ENCODE measurements around the gene ZNF23. TPM values are rescaled to one million over a fixed set of nuclear protein-coding genes. Genes with fewer than 3 reads are reported as not detected.

ZNF23 gene
- total and polyA plus RNA-seq, 5 donors = 6.7 to 8.6 (median 7.6) TPM

DNA sequence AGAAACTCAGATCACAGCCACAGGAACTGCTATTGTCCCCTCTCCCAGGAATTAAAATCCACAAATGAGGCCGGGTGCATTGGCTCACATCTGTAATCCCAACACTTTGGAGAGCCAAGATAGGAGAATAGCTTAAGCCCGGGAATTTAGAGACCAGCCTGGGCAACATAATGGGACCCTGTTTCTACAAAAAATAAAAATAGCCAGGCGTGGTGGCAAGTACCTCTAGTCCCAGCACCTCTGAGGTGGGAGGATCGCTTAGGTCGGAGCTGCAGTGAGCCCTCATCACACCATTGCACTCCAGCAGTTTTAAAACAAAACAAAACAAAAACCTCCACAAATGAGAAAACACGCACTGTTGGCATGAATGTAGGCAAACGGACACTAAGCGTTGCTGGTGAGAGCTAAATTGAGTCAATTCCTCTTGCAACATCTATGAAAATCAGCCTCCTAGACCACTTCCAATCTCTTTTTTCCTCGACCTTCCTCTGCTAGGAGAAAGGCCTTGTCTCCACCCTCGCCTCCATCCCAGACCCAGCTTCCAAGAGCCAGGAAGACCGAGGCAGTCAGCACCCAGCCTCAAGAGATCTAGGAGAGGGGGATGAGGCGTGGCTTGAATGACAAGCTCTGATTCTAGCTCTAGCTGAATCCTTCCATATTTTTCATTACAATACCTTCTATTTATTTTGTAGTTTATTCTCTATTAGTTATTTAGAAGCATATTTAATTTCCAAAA lies 35.0 kb downstream of the ZNF23 start:
- intact Hi-C loops (cut with DNase I) = no loop called here
- H3K4me1 ChIP-seq (ENCODE audit: control insufficient read depth, insufficient read depth, low read length) = no peaks in the 10 kb centered on the region
- no peak for ATAC-seq
- no peak for DNase-seq
- no peak overlapping the region for H3K4me3 ChIP-seq (ENCODE audit: low read length)
- WGBS = 64% methylated on average over 12 of the region's 12 CpGs
- no peak overlapping the region for H3K27ac ChIP-seq (ENCODE audit: low read length)
- H3K9me3 ChIP-seq (ENCODE audit: control insufficient read depth, low read length) = no peaks in the 10 kb centered on the region
- H3K27me3 ChIP-seq (ENCODE audit: control insufficient read depth, insufficient read depth) = no peaks in the 10 kb centered on the region

DNA sequence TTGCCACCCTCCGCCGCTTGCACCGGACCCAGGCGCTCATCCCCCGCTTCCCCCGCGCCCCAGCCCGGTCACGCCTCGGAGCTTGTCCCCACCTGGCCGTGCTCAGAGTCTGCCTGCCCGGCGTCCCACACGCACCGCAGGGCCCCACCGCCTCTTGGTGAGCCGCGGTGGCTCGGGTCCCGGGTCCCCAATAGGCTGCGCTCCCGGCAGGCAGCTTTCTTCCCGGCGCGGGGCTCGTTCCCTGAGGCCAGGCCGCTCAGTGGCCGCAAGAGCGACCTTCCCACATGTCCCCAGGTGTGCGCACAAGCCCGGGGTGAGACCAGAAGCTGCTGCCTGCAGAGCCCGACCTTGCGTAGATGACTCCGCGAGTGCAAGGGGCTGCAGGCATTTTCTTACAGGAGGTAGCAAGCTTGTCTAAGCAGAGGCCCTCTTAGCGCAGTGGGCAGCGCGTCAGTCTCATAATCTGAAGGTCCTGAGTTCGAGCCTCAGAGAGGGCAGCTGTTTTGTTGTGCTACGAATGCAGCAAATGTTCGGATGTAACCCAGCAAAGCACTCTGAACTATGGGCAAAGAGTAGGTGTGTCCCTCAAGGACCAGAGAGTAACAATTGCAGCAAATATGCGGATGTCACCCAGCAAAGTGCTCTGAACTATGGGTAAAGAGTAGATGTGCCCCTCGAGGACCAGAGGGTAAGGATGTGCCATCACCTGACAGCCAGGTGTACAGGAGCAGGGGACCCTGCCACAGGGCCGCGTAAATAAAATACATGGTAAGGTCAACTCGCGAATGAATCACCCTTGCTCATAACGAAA lies 35.8 kb downstream of the ZNF23 start:
- intact Hi-C loops (cut with DNase I) = no loop called here
- Histone ChIP-seq H3K4me3 (ENCODE audit: low read length) (no peak overlapping the region), H3K27me3 (ENCODE audit: control insufficient read depth, insufficient read depth) (no peaks in the 10 kb centered on the region), H3K27ac (ENCODE audit: low read length) (no peak overlapping the region), H3K4me1 (ENCODE audit: control insufficient read depth, insufficient read depth, low read length) (no peaks in the 10 kb centered on the region), H3K9me3 (ENCODE audit: control insufficient read depth, low read length) (no peaks in the 10 kb centered on the region)
- DNase-seq (peak in 1 of 3 donors; percentile 51), ATAC-seq (peak in 1 of 2 donors; percentile 39)
- 2% methylated on average over 48 of the region's 48 CpGs for WGBS

DNA sequence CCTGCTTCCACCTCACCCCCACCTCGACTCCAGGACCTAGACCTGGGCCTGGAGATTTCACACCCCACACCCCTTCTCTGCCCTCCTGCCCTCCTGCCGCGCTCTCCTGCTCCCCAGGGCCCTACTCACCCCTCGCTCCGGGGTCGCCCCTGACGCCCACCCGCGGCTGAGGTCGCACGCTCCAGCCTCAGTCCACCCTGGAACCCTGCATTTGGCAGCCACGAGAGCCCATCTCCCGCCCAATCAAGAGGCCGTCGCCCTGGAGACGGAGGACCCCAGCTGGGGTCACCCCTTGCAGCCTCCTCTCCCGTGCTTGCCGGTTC lies 36.3 kb downstream of the ZNF23 start:
- no peak for DNase-seq
- H3K27me3 ChIP-seq (ENCODE audit: control insufficient read depth, insufficient read depth) = no peaks in the 10 kb centered on the region
- no peak overlapping the region for H3K27ac ChIP-seq (ENCODE audit: low read length)
- no peaks in the 10 kb centered on the region for H3K4me1 ChIP-seq (ENCODE audit: control insufficient read depth, insufficient read depth, low read length)
- no peak overlapping the region for H3K4me3 ChIP-seq (ENCODE audit: low read length)
- intact Hi-C loops (cut with DNase I) = no loop called here
- 6% methylated on average over 18 of the region's 18 CpGs for WGBS
- peak in 1 of 2 donors; percentile 18 for ATAC-seq
- no peaks in the 10 kb centered on the region for H3K9me3 ChIP-seq (ENCODE audit: control insufficient read depth, low read length)

DNA sequence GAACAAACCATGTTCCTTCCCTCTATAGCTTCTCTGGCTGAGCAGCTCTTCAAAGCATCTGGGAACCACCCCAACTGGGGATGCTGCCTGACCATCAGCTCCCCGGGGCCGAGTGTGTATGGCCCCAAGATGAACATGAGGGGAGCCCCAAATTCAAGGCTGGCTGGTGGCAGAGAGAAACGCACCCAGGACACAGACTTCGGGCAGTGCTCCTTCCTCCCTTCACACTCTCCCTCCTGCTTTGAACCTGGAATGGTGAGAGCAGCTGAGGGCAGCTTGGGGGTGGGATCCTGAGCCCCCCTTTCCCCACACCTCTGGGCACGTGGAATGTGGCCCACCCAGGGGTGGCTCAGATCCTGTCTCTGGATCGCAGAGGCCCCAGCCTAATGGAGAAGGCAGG lies 37.4 kb downstream of the ZNF23 start:
- Histone ChIP-seq H3K27ac (ENCODE audit: low read length) (no peak overlapping the region), H3K4me3 (ENCODE audit: low read length) (no peak overlapping the region), H3K4me1 (ENCODE audit: control insufficient read depth, insufficient read depth, low read length) (no peaks in the 10 kb centered on the region), H3K27me3 (ENCODE audit: control insufficient read depth, insufficient read depth) (no peaks in the 10 kb centered on the region), H3K9me3 (ENCODE audit: control insufficient read depth, low read length) (no peaks in the 10 kb centered on the region)
- 65% methylated on average over 6 of the region's 6 CpGs for WGBS
- ATAC-seq (no peak), DNase-seq (no peak)
- intact Hi-C loops (cut with DNase I) = no loop called here

DNA sequence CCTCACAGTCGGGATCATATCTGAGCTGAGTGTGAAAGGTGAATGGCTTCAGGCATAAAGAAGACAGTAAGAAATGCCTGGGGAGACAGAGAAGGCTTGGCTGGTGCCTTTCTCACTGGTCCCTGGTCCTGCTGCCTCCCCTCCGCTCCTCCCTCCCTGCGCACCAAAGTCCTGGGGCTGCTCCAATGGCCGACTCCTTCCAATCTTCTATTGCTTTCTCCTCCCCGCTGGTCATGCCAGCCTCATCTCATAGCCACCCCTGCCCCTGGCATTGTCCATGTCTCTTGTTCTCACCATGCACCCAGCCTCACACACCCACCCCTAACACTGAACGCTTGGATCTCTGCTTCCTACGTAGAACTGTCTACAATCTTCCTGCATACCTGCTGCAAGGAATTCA lies 38.2 kb downstream of the ZNF23 start:
- Histone ChIP-seq H3K4me3 (ENCODE audit: low read length) (no peak overlapping the region), H3K9me3 (ENCODE audit: control insufficient read depth, low read length) (no peaks in the 10 kb centered on the region), H3K27me3 (ENCODE audit: control insufficient read depth, insufficient read depth) (no peaks in the 10 kb centered on the region), H3K27ac (ENCODE audit: low read length) (no peak overlapping the region), H3K4me1 (ENCODE audit: control insufficient read depth, insufficient read depth, low read length) (no peaks in the 10 kb centered on the region)
- ATAC-seq = no peak
- intact Hi-C loops (cut with DNase I) = no loop called here
- WGBS = 75% methylated on average over 7 of the region's 7 CpGs
- no peak for DNase-seq

DNA sequence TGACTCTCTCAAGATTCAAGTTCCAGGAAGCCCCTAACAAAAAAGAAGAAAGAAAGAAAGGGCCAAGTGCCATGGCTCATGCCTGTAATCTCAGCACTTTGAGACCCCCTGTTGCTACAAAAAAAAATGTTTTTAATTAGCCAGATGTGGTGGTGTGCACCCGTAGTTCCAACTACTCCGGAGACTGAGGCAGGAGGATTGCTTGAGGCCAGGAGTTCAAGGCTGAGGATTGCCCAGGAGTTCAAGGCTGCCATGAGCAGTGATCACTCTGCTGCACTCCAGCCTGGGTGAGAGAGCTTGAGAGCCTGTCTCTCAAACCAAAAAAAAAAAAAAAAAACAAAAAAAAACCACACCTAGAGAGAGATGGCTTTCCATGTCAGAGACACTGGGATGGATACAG lies 39.0 kb downstream of the ZNF23 start:
- Histone ChIP-seq H3K27ac (ENCODE audit: low read length) (no peak overlapping the region), H3K9me3 (ENCODE audit: control insufficient read depth, low read length) (no peaks in the 10 kb centered on the region), H3K4me1 (ENCODE audit: control insufficient read depth, insufficient read depth, low read length) (no peaks in the 10 kb centered on the region), H3K4me3 (ENCODE audit: low read length) (no peak overlapping the region), H3K27me3 (ENCODE audit: control insufficient read depth, insufficient read depth) (no peaks in the 10 kb centered on the region)
- no peak for DNase-seq
- 70% methylated on average over 2 of the region's 2 CpGs for WGBS
- intact Hi-C loops (cut with DNase I) = no loop called here
- ATAC-seq = no peak

DNA sequence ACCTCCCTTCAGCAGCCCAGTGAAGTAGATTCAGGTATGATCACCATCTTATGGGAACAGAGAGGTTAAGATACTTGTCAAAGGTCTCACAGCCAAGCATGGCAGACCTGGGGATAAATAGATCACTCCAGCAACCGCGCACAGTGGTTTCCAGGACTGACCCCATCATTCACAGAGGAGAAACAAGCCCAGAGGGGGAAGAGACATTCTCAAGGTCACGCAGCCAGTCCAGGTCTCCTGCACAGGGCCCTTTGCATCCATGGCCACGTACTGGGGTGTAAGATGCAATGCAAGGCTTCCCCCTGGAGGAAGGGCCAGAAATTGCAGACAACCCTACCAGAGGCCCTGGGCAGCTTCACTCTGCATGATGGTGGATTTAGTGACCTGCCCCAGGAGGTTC lies 40.1 kb downstream of the ZNF23 start:
- no peaks in the 10 kb centered on the region for H3K4me1 ChIP-seq (ENCODE audit: control insufficient read depth, insufficient read depth, low read length)
- DNase-seq = no peak
- 58% methylated on average over 4 of the region's 4 CpGs for WGBS
- H3K27ac ChIP-seq (ENCODE audit: low read length) = no peak overlapping the region
- H3K4me3 ChIP-seq (ENCODE audit: low read length) = no peak overlapping the region
- no peaks in the 10 kb centered on the region for H3K9me3 ChIP-seq (ENCODE audit: control insufficient read depth, low read length)
- ATAC-seq = no peak
- H3K27me3 ChIP-seq (ENCODE audit: control insufficient read depth, insufficient read depth) = no peaks in the 10 kb centered on the region
- intact Hi-C loops (cut with DNase I) = no loop called here

DNA sequence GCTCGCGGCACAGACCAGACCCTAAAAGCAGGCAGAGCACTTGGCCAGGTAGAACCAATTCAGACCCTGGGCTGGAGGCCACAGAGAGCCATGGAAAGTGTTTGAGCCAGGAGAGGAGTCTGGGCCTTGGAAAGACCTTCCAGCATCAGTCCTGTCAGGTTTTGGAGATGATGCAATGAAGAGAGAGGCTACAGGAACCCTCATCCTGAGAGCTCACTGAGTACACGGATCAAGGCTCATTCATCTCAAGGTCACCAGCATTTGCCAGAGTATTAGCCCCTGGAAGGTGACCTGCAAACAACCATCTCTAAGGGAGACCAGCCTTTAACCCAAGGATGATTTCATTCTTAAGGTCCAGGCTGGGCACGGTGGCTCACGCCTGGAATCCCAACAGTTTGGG lies 48.0 kb downstream of the ZNF23 start:
- ATAC-seq (no peak), DNase-seq (no peak)
- no peaks in the 10 kb centered on the region for H3K9me3 ChIP-seq (ENCODE audit: control insufficient read depth, low read length)
- intact Hi-C loops (cut with DNase I) = loop anchor here in 2 of 4 donors (5.0 kb wide), 2 partner anchors 88 to 198 kb away; no protein-coding TSS in a partner anchor
- no peak overlapping the region for H3K27ac ChIP-seq (ENCODE audit: low read length)
- no peaks in the 10 kb centered on the region for H3K27me3 ChIP-seq (ENCODE audit: control insufficient read depth, insufficient read depth)
- no peak overlapping the region for H3K4me3 ChIP-seq (ENCODE audit: low read length)
- 91% methylated on average over 5 of the region's 5 CpGs for WGBS
- no peaks in the 10 kb centered on the region for H3K4me1 ChIP-seq (ENCODE audit: control insufficient read depth, insufficient read depth, low read length)

DNA sequence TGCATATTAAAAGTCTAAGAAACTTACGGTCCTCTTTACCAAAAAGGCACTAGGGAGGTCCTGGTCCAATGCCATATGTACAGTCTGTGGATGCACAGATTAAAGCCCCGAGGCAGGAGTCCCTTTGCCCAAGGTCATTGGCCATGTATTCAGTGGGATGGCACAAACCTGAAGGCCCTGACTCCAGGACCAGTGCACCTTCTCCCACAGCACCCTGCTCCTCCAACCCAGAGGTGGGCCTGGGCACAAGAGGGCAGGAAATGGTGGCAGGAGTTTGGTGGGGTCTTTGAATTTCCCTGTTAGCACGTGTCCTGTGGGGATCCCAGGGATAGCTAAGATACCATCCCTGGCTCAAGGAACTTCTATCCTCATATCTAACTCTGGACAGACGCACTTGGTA lies 48.7 kb downstream of the ZNF23 start:
- Histone ChIP-seq H3K27ac (ENCODE audit: low read length) (no peak overlapping the region), H3K9me3 (ENCODE audit: control insufficient read depth, low read length) (no peaks in the 10 kb centered on the region), H3K4me1 (ENCODE audit: control insufficient read depth, insufficient read depth, low read length) (no peaks in the 10 kb centered on the region), H3K27me3 (ENCODE audit: control insufficient read depth, insufficient read depth) (no peaks in the 10 kb centered on the region), H3K4me3 (ENCODE audit: low read length) (no peak overlapping the region)
- intact Hi-C loops (cut with DNase I) = loop anchor here in 3 of 4 donors (2.0 to 5.0 kb wide), 5 partner anchors 85 to 199 kb away; no protein-coding TSS in a partner anchor
- DNase-seq (no peak), ATAC-seq (no peak)
- WGBS = 56% methylated on average over 4 of the region's 4 CpGs

DNA sequence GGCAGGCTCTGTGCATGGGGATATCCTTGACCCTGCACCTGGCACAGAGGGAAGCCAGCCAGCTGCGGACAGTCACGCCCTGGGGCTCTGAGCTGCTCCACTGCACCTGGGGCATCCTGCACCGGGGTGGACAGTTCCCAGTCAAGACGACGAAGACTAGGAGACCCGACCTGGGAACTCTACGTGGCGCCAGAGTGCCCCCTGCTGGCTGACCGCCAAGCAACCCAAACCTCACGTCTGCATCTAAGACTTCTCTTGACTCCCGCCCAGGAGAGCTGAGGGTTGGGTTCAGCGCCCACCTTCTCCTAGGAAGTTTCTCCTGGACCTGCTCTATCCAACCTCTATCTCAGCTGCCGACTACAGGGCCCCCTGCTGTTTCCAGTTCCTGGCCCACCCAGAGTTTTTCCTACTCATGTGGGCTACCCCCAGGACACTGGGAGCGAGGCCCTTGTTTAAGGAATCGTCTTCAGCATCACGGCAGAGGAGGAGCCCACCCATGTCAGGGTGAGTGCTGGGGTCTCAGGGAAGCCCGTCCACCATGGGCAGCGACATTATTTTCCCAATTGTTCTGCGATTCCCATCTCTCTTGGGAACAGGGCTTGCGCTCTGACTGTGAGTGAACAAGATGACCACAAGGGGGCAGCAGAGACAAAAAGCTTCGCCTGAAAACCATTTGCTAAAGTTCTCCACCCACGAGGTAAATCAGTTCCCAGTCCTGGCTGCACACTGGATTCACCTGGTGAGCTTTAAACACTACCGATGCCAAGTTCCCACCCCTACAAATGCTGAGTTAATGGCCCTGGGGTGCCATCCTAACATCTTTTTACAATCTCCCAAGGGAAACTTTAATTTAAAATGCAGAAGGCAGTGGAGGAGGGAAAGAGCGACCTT lies 49.5 kb downstream of the ZNF23 start:
- intact Hi-C loops (cut with DNase I) = loop anchor here in 3 of 4 donors (2.0 to 5.0 kb wide), 5 partner anchors 86 to 200 kb away; no protein-coding TSS in a partner anchor
- Histone ChIP-seq H3K9me3 (ENCODE audit: control insufficient read depth, low read length) (no peaks in the 10 kb centered on the region), H3K27ac (ENCODE audit: low read length) (no peak overlapping the region), H3K4me3 (ENCODE audit: low read length) (no peak overlapping the region), H3K4me1 (ENCODE audit: control insufficient read depth, insufficient read depth, low read length) (no peaks in the 10 kb centered on the region), H3K27me3 (ENCODE audit: control insufficient read depth, insufficient read depth) (no peaks in the 10 kb centered on the region)
- 10% methylated on average over 24 of the region's 24 CpGs for WGBS
- peak; percentile 45 to 70 (median 69) for DNase-seq
- peak; percentile 63 to 71 for ATAC-seq
